H1 (cell line): ENCODE measurements around the gene ACOT6. TPM values are rescaled to one million over a fixed set of nuclear protein-coding genes. Genes with fewer than 3 reads are reported as not detected.

Experiments
- CTCF ChIA-PET: fragments of 300-600 bp; sonication (Branson Sonifier 250); formaldehyde crosslinking; loops from one replicate; lab custom pipeline; 2021; ENCODE audit not compliant: partially characterized antibody; lab: Charles Lee
- POLR2A ChIA-PET: fragments of 300-600 bp; sonication (Branson Sonifier 250); formaldehyde crosslinking; loops from one replicate; lab custom pipeline; 2021; ENCODE audit warnings: inconsistent platforms; ENCODE audit not compliant: partially characterized antibody; lab: Charles Lee
- DNase-seq, 2 experiments: peaks; one replicate each; pipeline versions ENCODE4 v3.0.0 to v3.0.0-alpha.2; 2010 to 2022; ENCODE audit warnings: low spot score in 2 of 2, low read depth in 1 of 2, mixed read lengths in 1 of 2
- FAIRE-seq: peaks from 2 replicates; lab custom pipeline; 2011; peaks lifted over from hg19 to GRCh38; lab: Jason Lieb, UNC
- H2AFZ ChIP-seq: 2 replicates; pipeline ENCODE4 v1.8.1; 2012; ENCODE audit warnings: low read length, inconsistent platforms
- H2AK5ac ChIP-seq: 2 replicates; pipeline ENCODE4 v1.6.1; 2013; ENCODE audit warnings: low read depth, low read length
- H2BK120ac ChIP-seq: replicated peaks from 2 replicates; pipeline ENCODE3; 2013; ENCODE audit warnings: low read depth, low read length, inconsistent platforms
- H2BK12ac ChIP-seq: 2 replicates; pipeline ENCODE4 v1.6.1; 2013; ENCODE audit warnings: low read depth, low read length
- H2BK15ac ChIP-seq: 2 replicates; pipeline ENCODE4 v1.6.1; 2013; ENCODE audit warnings: low read length
- H2BK20ac ChIP-seq: 2 replicates; pipeline ENCODE4 v1.6.1; 2013; ENCODE audit warnings: low read length
- H2BK5ac ChIP-seq: 2 replicates; pipeline ENCODE4 v1.6.1; 2013; ENCODE audit warnings: low read depth, low read length
- H3K14ac ChIP-seq: 2 replicates; pipeline ENCODE4 v1.6.1; 2013; ENCODE audit warnings: inconsistent platforms; ENCODE audit not compliant: insufficient read length
- H3K18ac ChIP-seq: 2 replicates; pipeline ENCODE4 v1.6.1; 2013; ENCODE audit warnings: low read length; ENCODE audit errors: extremely low read depth
- H3K23ac ChIP-seq: 2 replicates; pipeline ENCODE4 v1.6.1; 2013; ENCODE audit warnings: inconsistent platforms; ENCODE audit not compliant: insufficient read length
- H3K23me2 ChIP-seq: 2 replicates; pipeline ENCODE4 v1.6.1; 2013; ENCODE audit warnings: low read depth, low read length
- H3K27ac ChIP-seq: 2 replicates; pipeline ENCODE4 v1.6.1; 2011; ENCODE audit warnings: low read depth, low read length, inconsistent platforms
- H3K27me3 ChIP-seq, 4 experiments: replicated peaks in 1 of 4; 1 replicate in 1 of 4; 2 replicates in 3 of 4; pipeline versions ENCODE4 v1.6.1 to v1.8.1; 2011 to 2013; ENCODE audit warnings: low read length in 3 of 4, mild to moderate bottlenecking in 3 of 4, inconsistent platforms in 2 of 4, mixed read lengths in 2 of 4, moderate library complexity in 1 of 4; ENCODE audit not compliant: control insufficient read depth in 3 of 4, insufficient read depth in 3 of 4; ENCODE audit errors: extremely low read depth in 1 of 4
- H3K36me3 ChIP-seq, 4 experiments: 2 replicates each; pipeline versions ENCODE4 v1.6.1 to v1.8.1; 2011 to 2013; ENCODE audit warnings: mild to moderate bottlenecking in 4 of 4, low read length in 3 of 4, moderate library complexity in 2 of 4, control low read depth in 1 of 4, inconsistent platforms in 1 of 4; ENCODE audit not compliant: insufficient read depth in 4 of 4, control insufficient read depth in 2 of 4
- H3K4ac ChIP-seq: replicated peaks from 2 replicates; pipeline ENCODE3; 2013; ENCODE audit warnings: low read length, low read depth, mixed read lengths, inconsistent platforms; ENCODE audit not compliant: insufficient read length
- H3K4me1 ChIP-seq, 4 experiments: replicated peaks in 1 of 4; 1 replicate in 1 of 4; 2 replicates in 3 of 4; pipeline versions ENCODE4 v1.6.1 to v1.8.1; 2011 to 2013; ENCODE audit warnings: low read length in 3 of 4, inconsistent platforms in 2 of 4, mixed read lengths in 1 of 4; ENCODE audit not compliant: insufficient read depth in 4 of 4, control insufficient read depth in 3 of 4
- H3K4me2 ChIP-seq, 2 experiments: 2 replicates each; pipeline versions ENCODE4 v1.6.1 to v1.8.1; 2011 to 2013; ENCODE audit warnings: low read depth in 2 of 2, low read length in 2 of 2, control low read depth in 1 of 2, inconsistent platforms in 1 of 2, mild to moderate bottlenecking in 1 of 2; ENCODE audit not compliant: insufficient read depth in 1 of 2
- H3K4me3 ChIP-seq, 4 experiments: fragments of 200-600, 300-600 bp in 1 of 4; sonication (generic), shearing (Covaris generic), sonication (Bioruptor Twin) in 1 of 4; 2 replicates each; pipeline versions ENCODE4 v1.5.1 to v1.8.1; 2011 to 2016; ENCODE audit warnings: low read length in 4 of 4, low read depth in 3 of 4, control low read depth in 2 of 4, inconsistent platforms in 2 of 4, mild to moderate bottlenecking in 2 of 4, mixed read lengths in 1 of 4, moderate library complexity in 1 of 4; ENCODE audit not compliant: insufficient read depth in 2 of 4; ENCODE audit errors: extremely low read depth in 1 of 4
- H3K56ac ChIP-seq: replicated peaks from 2 replicates; pipeline ENCODE3; 2013; ENCODE audit warnings: low read depth, mild to moderate bottlenecking, mixed read lengths, low read length, inconsistent platforms; ENCODE audit not compliant: insufficient read length
- H3K79me1 ChIP-seq: 2 replicates; pipeline ENCODE4 v1.6.1; 2013; ENCODE audit warnings: low read depth, low read length, control low read depth
- H3K79me2 ChIP-seq, 2 experiments: 2 replicates each; pipeline versions ENCODE4 v1.6.1 to v1.8.1; 2012 to 2013; ENCODE audit warnings: low read length in 2 of 2, mild to moderate bottlenecking in 2 of 2, inconsistent platforms in 1 of 2; ENCODE audit not compliant: insufficient read depth in 2 of 2, control insufficient read depth in 1 of 2
- H3K9ac ChIP-seq, 4 experiments: replicated peaks in 1 of 4; 1 replicate in 1 of 4; 2 replicates in 3 of 4; pipeline versions ENCODE4 v1.6.1 to v1.8.1; 2011 to 2013; ENCODE audit warnings: low read depth in 3 of 4, low read length in 3 of 4, control low read depth in 2 of 4, mild to moderate bottlenecking in 2 of 4, moderate library complexity in 2 of 4, inconsistent platforms in 1 of 4; ENCODE audit errors: extremely low read depth in 1 of 4
- H3K9me3 ChIP-seq, 2 experiments: 2 replicates each; pipeline versions ENCODE4 v1.6.1 to v1.8.1; 2012 to 2013; ENCODE audit warnings: mild to moderate bottlenecking in 2 of 2, moderate library complexity in 2 of 2, control low read depth in 1 of 2, inconsistent platforms in 1 of 2, low read depth in 1 of 2, low read length in 1 of 2, mixed read lengths in 1 of 2; ENCODE audit not compliant: insufficient read depth in 2 of 2
- H4K20me1 ChIP-seq, 2 experiments: replicated peaks in 1 of 2; 2 replicates each; pipeline versions ENCODE3 to v1.8.1; 2011 to 2013; ENCODE audit warnings: inconsistent platforms in 2 of 2, low read length in 2 of 2, mild to moderate bottlenecking in 1 of 2; ENCODE audit not compliant: insufficient read depth in 2 of 2, control insufficient read depth in 1 of 2
- H4K5ac ChIP-seq: 2 replicates; pipeline ENCODE4 v1.6.1; 2013; ENCODE audit warnings: low read length, low read depth, mixed read lengths, inconsistent platforms; ENCODE audit not compliant: insufficient read length
- H4K8ac ChIP-seq: 2 replicates; pipeline ENCODE4 v1.8.0; 2013; ENCODE audit warnings: mild to moderate bottlenecking, moderate library complexity, low read length, inconsistent platforms; ENCODE audit not compliant: insufficient read depth; ENCODE audit errors: extremely low read depth
- H4K91ac ChIP-seq: replicated peaks from 2 replicates; pipeline ENCODE3; 2013; ENCODE audit warnings: low read length, mixed read lengths, inconsistent platforms; ENCODE audit not compliant: insufficient read length
- CEBPB ChIP-seq: IDR thresholded peaks from 2 replicates; pipeline ENCODE4 v1.6.1; 2012; ENCODE audit warnings: low read depth, low read length
- JUND ChIP-seq: IDR thresholded peaks from 2 replicates; pipeline ENCODE4 v1.6.1; 2011; ENCODE audit warnings: mild to moderate bottlenecking, improper control_type of control experiment, low read length
- KDM1A ChIP-seq: fragments of 200-600, 300-600 bp; sonication (generic); IDR thresholded peaks from 2 replicates; pipeline ENCODE4 v1.7.1; 2016; ENCODE audit warnings: mild to moderate bottlenecking, low read length, borderline replicate concordance
- KDM5A ChIP-seq: fragments of 200-600 bp; IDR thresholded peaks from 2 replicates; pipeline ENCODE4 v1.7.1; 2012; ENCODE audit warnings: mild to moderate bottlenecking, low read length, inconsistent platforms, mixed read lengths
- PHF8 ChIP-seq: fragments of 200-600 bp; sonication (generic); conservative IDR thresholded peaks from 2 replicates; pipeline ENCODE4 v1.7.1; 2012; ENCODE audit warnings: low read depth, mild to moderate bottlenecking, inconsistent platforms, low read length, moderate library complexity
- POLR2AphosphoS5 ChIP-seq: IDR thresholded peaks from 2 replicates; pipeline ENCODE4 v1.6.1; 2011; ENCODE audit warnings: low read depth, low read length
- POU5F1 ChIP-seq: IDR thresholded peaks from 2 replicates; pipeline ENCODE4 v1.6.1; 2011; ENCODE audit warnings: low read depth, mild to moderate bottlenecking, low read length, moderate library complexity
- RAD21 ChIP-seq, 2 experiments: IDR thresholded peaks in 1 of 2; conservative IDR thresholded peaks in 1 of 2; 2 replicates each; pipeline ENCODE4 v1.6.1; 2011; ENCODE audit warnings: low read depth in 2 of 2, low read length in 2 of 2, improper control_type of control experiment in 1 of 2, inconsistent platforms in 1 of 2, mild to moderate bottlenecking in 1 of 2, moderate library complexity in 1 of 2
- RXRA ChIP-seq: IDR thresholded peaks from 2 replicates; pipeline ENCODE4 v1.6.1; 2011; ENCODE audit warnings: low read depth, mild to moderate bottlenecking, low read length, moderate library complexity; ENCODE audit not compliant: insufficient read depth
- SP2 ChIP-seq: IDR thresholded peaks from 2 replicates; pipeline ENCODE4 v1.6.1; 2012; ENCODE audit warnings: mild to moderate bottlenecking, low read length, inconsistent platforms
- SRF ChIP-seq: IDR thresholded peaks from 2 replicates; pipeline ENCODE4 v1.6.1; 2011; ENCODE audit warnings: mild to moderate bottlenecking, low read depth, low read length, moderate library complexity
- WGBS, 2 experiments: shearing (Covaris generic) in 1 of 2; methylation state at CpG; one replicate each; pipeline versions ENCODE4 v1.1.6 to v1.1.7; 2013 to 2015; ENCODE audit warnings: low lambda C conversion rate in 2 of 2, mixed read lengths in 2 of 2, inconsistent platforms in 1 of 2, low coverage in 1 of 2, missing lambda C conversion rate in 1 of 2; ENCODE audit not compliant: insufficient replicate concordance in 2 of 2, insufficient coverage in 1 of 2, insufficient read length in 1 of 2; ENCODE audit errors: extremely low coverage in 1 of 2, missing lambda C conversion rate in 1 of 2; 5-methylcytosine and 5-hydroxymethylcytosine counted together
- polyA plus RNA-seq, 7 experiments: library from polyadenylated mRNA; depleted of rRNA in 3 of 7; stranded (reverse) in 5 of 7; unstranded in 2 of 7; fragments of >200 nt in 5 of 7; fragments of 200-250 nt in 2 of 7; gene quantifications; 1 replicate in 5 of 7; 2 replicates in 1 of 7; 4 replicates in 1 of 7; pipeline versions ENCODE4 v1.2.1 to v1.2.3, GENCODE V29; 2011 to 2013; ENCODE audit warnings: missing spikeins in 2 of 7, mixed read lengths in 2 of 7
- total RNA-seq: library from RNA; stranded (reverse); fragmentation: NEBNext Ultra II Directional; extraction: Animal tissue kit (Norgen Biotek cat#: 25700); gene quantifications from 2 replicates; pipeline ENCODE4 v1.2.1, GENCODE V29; 2021
- TF ChIP-seq, protein P1 (sequence below): IDR thresholded peaks from 2 replicates; pipeline ENCODE4 v1.6.1; 2012; ENCODE audit warnings: low read length, inconsistent platforms

The ACOT6 gene
- total and polyA plus RNA-seq, 2 of the 8 experiments (the other 6 are each of a cell fraction or from before 2014, with no cell fraction given), result not detected

GRCh38 chr14:73655851-73656250 lies 43.5 kb downstream of the ACOT6 start:
- Histone ChIP-seq H3K79me2 (no peaks in the 10 kb centered on the region), H4K91ac (no peak overlapping the region), H2AK5ac (no peak overlapping the region), H3K18ac (no peak overlapping the region), H3K4ac (no peak overlapping the region), H3K27ac (no peak overlapping the region), H3K27me3 (no peaks in the 10 kb centered on the region), H4K20me1 (no peaks in the 10 kb centered on the region), H3K56ac (no peak overlapping the region), H3K23me2 (no peaks in the 10 kb centered on the region), H2BK12ac (no peak overlapping the region), H4K8ac (no peak overlapping the region), H3K79me1 (no peaks in the 10 kb centered on the region), H2BK5ac (no peak overlapping the region), H3K36me3 (no peaks in the 10 kb centered on the region; a peak in 3 of 8 replicates), H3K23ac (no peak overlapping the region), H2BK15ac (no peak overlapping the region), H3K9me3 (no peaks in the 10 kb centered on the region), H2AFZ (no peak overlapping the region), H3K14ac (no peak overlapping the region), H3K4me2 (no peak overlapping the region), H2BK20ac (no peak overlapping the region), H2BK120ac (no peak overlapping the region), H4K5ac (no peak overlapping the region), H3K4me1 (no peaks in the 10 kb centered on the region)
- WGBS, 2 experiments, result 96% methylated on average over 1 of the region's 1 CpG; no CpG with 5 or more reads in 1 of the 2 experiments
- POLR2A ChIA-PET, result no interaction called here
- no peak for DNase-seq
- CTCF ChIA-PET, result interaction anchor here (0.6 to 1.7 kb wide), 2 partner anchors 18 to 21 kb away, joined by 3 to 6 read pairs; no protein-coding TSS in a partner anchor
- FAIRE-seq, result no peak
- TF ChIP-seq SP2, result no peak
- no peak for TF ChIP-seq KDM5A
- no peak for TF ChIP-seq PHF8
- TF ChIP-seq POU5F1, result no peak
- TF ChIP-seq, protein P1, sequence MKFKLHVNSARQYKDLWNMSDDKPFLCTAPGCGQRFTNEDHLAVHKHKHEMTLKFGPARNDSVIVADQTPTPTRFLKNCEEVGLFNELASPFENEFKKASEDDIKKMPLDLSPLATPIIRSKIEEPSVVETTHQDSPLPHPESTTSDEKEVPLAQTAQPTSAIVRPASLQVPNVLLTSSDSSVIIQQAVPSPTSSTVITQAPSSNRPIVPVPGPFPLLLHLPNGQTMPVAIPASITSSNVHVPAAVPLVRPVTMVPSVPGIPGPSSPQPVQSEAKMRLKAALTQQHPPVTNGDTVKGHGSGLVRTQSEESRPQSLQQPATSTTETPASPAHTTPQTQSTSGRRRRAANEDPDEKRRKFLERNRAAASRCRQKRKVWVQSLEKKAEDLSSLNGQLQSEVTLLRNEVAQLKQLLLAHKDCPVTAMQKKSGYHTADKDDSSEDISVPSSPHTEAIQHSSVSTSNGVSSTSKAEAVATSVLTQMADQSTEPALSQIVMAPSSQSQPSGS, result no peak
- TF ChIP-seq JUND, result no peak
- TF ChIP-seq CEBPB, result no peak
- TF ChIP-seq RAD21 (IDR thresholded peaks at IDR 0.05 in 1 of 2, conservative IDR thresholded peaks at IDR 0.05 in 1 of 2; ENCODE audit: low read depth in 2 of 2, low read length in 2 of 2), result no peak
- TF ChIP-seq RXRA, result no peak
- TF ChIP-seq KDM1A, result no peak
- TF ChIP-seq SRF, result no peak
- no peak for TF ChIP-seq POLR2AphosphoS5
- TF ChIP-seq, all 59 proteins: peak for 0
- H3K4me3 ChIP-seq, result no peak overlapping the region
- no peak overlapping the region for H3K9ac ChIP-seq
